Measurements from ENCODE around the gene COMMD10. TPM values are rescaled to one million over a fixed set of nuclear protein-coding genes. Genes with fewer than 3 reads are reported as not detected.
A peak's percentile ranks its signal among the peaks of the same experiment; 100 is the strongest.

The COMMD10 gene
- total and polyA plus RNA-seq, 2 of the 4 experiments (the other 2 are of a cell fraction), result 12.8 to 20.4 TPM

DNA sequence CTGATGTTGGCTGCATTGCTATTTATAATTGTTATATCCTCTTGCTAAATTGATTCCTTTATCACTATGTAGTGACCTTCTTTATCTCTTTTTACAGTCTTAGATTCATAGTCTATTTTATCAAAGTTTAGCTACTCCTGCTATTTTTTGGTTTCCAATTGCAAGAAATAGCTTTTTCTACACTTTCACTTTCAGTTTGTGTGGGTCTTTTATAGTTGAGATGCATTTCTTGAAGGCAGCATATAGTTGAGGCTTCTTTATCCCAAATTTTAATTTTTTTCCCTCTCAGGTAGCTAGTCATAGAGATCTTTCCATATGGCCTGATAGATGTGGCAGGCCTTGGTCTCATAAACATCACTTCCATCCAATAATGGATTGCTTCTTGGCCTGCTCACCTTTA lies 228.5 kb downstream of the COMMD10 start:
- Histone ChIP-seq H4K5ac (ENCODE audit: low read depth, low read length) (no peak overlapping the region), H3K23ac (ENCODE audit: low read depth, low read length) (no peak overlapping the region), H3K9me3 (ENCODE audit: control insufficient read depth, insufficient read depth, low read length) (peaks cover under 1% of the 10 kb centered on the region; the same call in 1 of the 2 replicates), H3K18ac (ENCODE audit: low read depth, low read length) (no peak overlapping the region), H2BK5ac (ENCODE audit: low read depth, low read length, poor library complexity, severe bottlenecking) (no peak overlapping the region), H2BK20ac (ENCODE audit: low read depth, low read length) (no peak overlapping the region), H3K56ac (ENCODE audit: extremely low read depth, insufficient read depth, low read length) (no peak overlapping the region), H4K91ac (ENCODE audit: insufficient read depth, low read depth, low read length) (no peak overlapping the region), H2BK120ac (ENCODE audit: low read depth, low read length) (no peak overlapping the region), H3K14ac (replicated peaks; ENCODE audit: low read depth, low read length) (no peak overlapping the region), H3K36me3 (ENCODE audit: control insufficient read depth, insufficient read depth, low read length) (no peaks in the 10 kb centered on the region), H3K27ac (ENCODE audit: insufficient read depth, low read length) (no peak overlapping the region), H4K20me1 (ENCODE audit: insufficient read depth, low read length) (no peaks in the 10 kb centered on the region), H3K27me3 (ENCODE audit: control insufficient read depth, insufficient read depth, low read length) (no peaks in the 10 kb centered on the region), H3K4me2 (ENCODE audit: low read depth, low read length) (peak overlapping the region; percentile 54; the same call in 1 of the 2 replicates), H3K4ac (ENCODE audit: low read depth, low read length) (no peak overlapping the region), H3K9ac (ENCODE audit: low read depth, low read length) (no peak overlapping the region), H3K9me1 (ENCODE audit: insufficient read depth, low read length) (no peaks in the 10 kb centered on the region), H3K79me1 (ENCODE audit: low read depth in 1 of 2, low read length in 2 of 2) (no peaks in the 10 kb centered on the region), H3K4me1 (ENCODE audit: control insufficient read depth, insufficient read depth, low read length) (no peaks in the 10 kb centered on the region), H2BK15ac (ENCODE audit: low read depth, low read length) (no peak overlapping the region), H2AK5ac (ENCODE audit: low read depth, low read length) (no peak overlapping the region), H3K4me3 (ENCODE audit: insufficient read depth, low read depth, low read length) (no peak overlapping the region), H2AFZ (replicated peaks; ENCODE audit: low read length, poor library complexity) (no peak overlapping the region), H2AK9ac (replicated peaks; ENCODE audit: low read depth, low read length, poor library complexity) (no peak overlapping the region), H4K8ac (ENCODE audit: low read depth in 2 of 2, low read length in 2 of 2) (no peak overlapping the region)
- intact Hi-C loops (cut with micrococcal nuclease) (no loop called here), in situ Hi-C loops (cut with MboI; ENCODE audit: low sequenced_read_pairs) (no loop called here), dilution Hi-C loops (cut with HindIII; ENCODE audit: low sequenced_read_pairs, unreplicated experiment) (no loop called here)
- BruUV-seq (replicated peaks), result no TSS peak
- no peak for DNase-seq
- ChIA-PET POLR2A (ENCODE audit: unreplicated experiment) (no interaction called here), CTCF (interaction anchor here (1.0 kb wide), 1 partner anchor 24 kb away, joined by 3 read pairs; no protein-coding TSS in a partner anchor)
- TF ChIP-seq POLR2A (IDR thresholded peaks at IDR 0.05; ENCODE audit: low read depth, low read length), result no peak
- ATAC-seq (ENCODE audit: low read depth), result no peak; the same call in 1 of the 2 replicates

Data from IMR-90 (cell line).